ENCODE results near the gene DSCAML1. TPM values are rescaled to one million over a fixed set of nuclear protein-coding genes. Genes with fewer than 3 reads are reported as not detected.
"Not testable (repeated sequence)": the region's sequence is repeated elsewhere in the genome, so short reads cannot be mapped to it uniquely, and the experiment has no call there.

The DSCAML1 gene
- total and polyA plus RNA-seq, 2 donors, result 0.32 to 0.47 TPM

DNA sequence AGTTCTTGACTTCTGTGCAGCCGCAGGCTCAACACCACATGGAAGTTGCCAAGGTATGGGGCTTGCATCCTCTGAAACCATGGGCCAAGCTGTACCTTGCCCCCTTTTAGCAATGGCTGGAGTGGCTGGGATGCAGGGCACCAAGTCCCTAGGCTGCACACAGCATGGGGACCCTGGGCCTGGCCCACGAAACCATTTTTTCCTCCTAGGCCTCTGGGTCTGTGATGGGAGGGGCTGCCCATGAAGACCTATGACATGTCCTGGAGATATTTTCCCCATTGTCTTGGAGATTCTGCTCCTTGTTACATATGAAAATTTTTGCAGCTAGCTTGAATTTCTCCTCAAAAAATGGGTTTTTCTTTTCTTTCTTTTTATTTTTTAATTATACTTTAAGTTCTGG is 398.4 kb downstream of the DSCAML1 start:
- H3K27me3 ChIP-seq (ENCODE audit: control insufficient read depth in 2 of 2, insufficient read depth in 1 of 2, low read length in 1 of 2); H3K27ac ChIP-seq (ENCODE audit: low read depth in 1 of 2, low read length in 1 of 2); H3K4me1 ChIP-seq (ENCODE audit: control insufficient read depth in 2 of 2, insufficient read depth in 2 of 2, low read length in 2 of 2); DNase-seq (ENCODE audit: low read depth in 6 of 9, low spot score in 9 of 9); H3K4me3 ChIP-seq (ENCODE audit: low read length in 2 of 2); H3K9me3 ChIP-seq (ENCODE audit: control insufficient read depth in 2 of 2, insufficient read depth in 1 of 2, low read length in 1 of 2): not testable (repeated sequence)
- 99% methylated on average over 2 of the region's 2 CpGs for WGBS
- H3K36me3 ChIP-seq (ENCODE audit: control insufficient read depth in 2 of 2, insufficient read depth in 2 of 2, low read length in 1 of 2), result peaks cover 8 to 36% of the 10 kb centered on the region in 2 donors

DNA sequence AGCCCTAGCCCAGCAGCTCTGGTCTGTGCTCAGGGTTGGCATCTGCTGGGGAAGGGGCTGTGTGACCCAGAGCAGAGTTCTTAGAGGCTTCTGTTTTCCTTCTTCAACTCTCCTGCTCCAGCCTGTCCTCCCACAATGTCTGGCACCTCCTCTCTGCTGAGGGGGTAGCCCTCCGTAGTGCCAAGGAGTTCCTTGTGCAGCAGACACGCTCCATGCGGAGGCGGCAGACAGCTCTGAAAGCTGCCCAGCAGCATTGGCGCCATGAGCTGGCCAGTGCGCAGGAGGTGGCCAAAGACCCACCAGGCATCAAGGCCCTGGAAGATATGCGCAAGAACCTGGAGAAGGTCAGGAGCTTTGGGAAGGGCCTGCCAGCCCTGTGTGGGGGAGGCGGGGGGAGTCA is 400.0 kb downstream of the DSCAML1 start:
- no peak for DNase-seq (ENCODE audit: low read depth in 6 of 9, low spot score in 9 of 9)
- Histone ChIP-seq H3K36me3 (ENCODE audit: control insufficient read depth in 2 of 2, insufficient read depth in 2 of 2, low read length in 1 of 2) (peaks cover 14 to 53% of the 10 kb centered on the region in 2 donors), H3K9me3 (ENCODE audit: control insufficient read depth in 2 of 2, insufficient read depth in 1 of 2, low read length in 1 of 2) (peaks cover 0 to 7% of the 10 kb centered on the region in 2 donors), H3K27me3 (ENCODE audit: control insufficient read depth in 2 of 2, insufficient read depth in 1 of 2, low read length in 1 of 2) (no peaks in the 10 kb centered on the region), H3K27ac (ENCODE audit: low read depth in 1 of 2, low read length in 1 of 2) (no peak overlapping the region), H3K4me1 (ENCODE audit: control insufficient read depth in 2 of 2, insufficient read depth in 2 of 2, low read length in 2 of 2) (no peaks in the 10 kb centered on the region), H3K4me3 (ENCODE audit: low read length in 2 of 2) (no peak overlapping the region)
- WGBS, result 98% methylated on average over 8 of the region's 8 CpGs

GRCh38 chr11:117395476-117395875 is 401.5 kb downstream of the DSCAML1 start:
- Histone ChIP-seq H3K9me3 (ENCODE audit: control insufficient read depth in 2 of 2, insufficient read depth in 1 of 2, low read length in 1 of 2) (peaks cover 0 to 7% of the 10 kb centered on the region in 2 donors), H3K27ac (ENCODE audit: low read depth in 1 of 2, low read length in 1 of 2) (no peak overlapping the region), H3K4me3 (ENCODE audit: low read length in 2 of 2) (no peak overlapping the region), H3K27me3 (ENCODE audit: control insufficient read depth in 2 of 2, insufficient read depth in 1 of 2, low read length in 1 of 2) (no peaks in the 10 kb centered on the region), H3K4me1 (ENCODE audit: control insufficient read depth in 2 of 2, insufficient read depth in 2 of 2, low read length in 2 of 2) (no peaks in the 10 kb centered on the region), H3K36me3 (ENCODE audit: control insufficient read depth in 2 of 2, insufficient read depth in 2 of 2, low read length in 1 of 2) (peaks cover 22 to 68% of the 10 kb centered on the region in 2 donors)
- no peak for DNase-seq (ENCODE audit: low read depth in 6 of 9, low spot score in 9 of 9)
- WGBS, result 98% methylated on average over 4 of the region's 4 CpGs

GRCh38 chr11:117394221-117394925 is 402.6 kb downstream of the DSCAML1 start:
- peaks cover 0 to 7% of the 10 kb centered on the region in 2 donors for H3K9me3 ChIP-seq (ENCODE audit: control insufficient read depth in 2 of 2, insufficient read depth in 1 of 2, low read length in 1 of 2)
- DNase-seq (ENCODE audit: low read depth in 6 of 9, low spot score in 9 of 9), result no peak

GRCh38 chr11:117392979-117393378 is 404.0 kb downstream of the DSCAML1 start:
- peaks cover 22 to 61% of the 10 kb centered on the region in 2 donors for H3K36me3 ChIP-seq (ENCODE audit: control insufficient read depth in 2 of 2, insufficient read depth in 2 of 2, low read length in 1 of 2)
- no peaks in the 10 kb centered on the region for H3K4me1 ChIP-seq (ENCODE audit: control insufficient read depth in 2 of 2, insufficient read depth in 2 of 2, low read length in 2 of 2)
- 92% methylated on average over 8 of the region's 8 CpGs for WGBS
- DNase-seq (ENCODE audit: low read depth in 6 of 9, low spot score in 9 of 9), result no peak
- H3K27me3 ChIP-seq (ENCODE audit: control insufficient read depth in 2 of 2, insufficient read depth in 1 of 2, low read length in 1 of 2), result no peaks in the 10 kb centered on the region
- H3K27ac ChIP-seq (ENCODE audit: low read depth in 1 of 2, low read length in 1 of 2), result no peak overlapping the region
- no peak overlapping the region for H3K4me3 ChIP-seq (ENCODE audit: low read length in 2 of 2)
- no peaks in the 10 kb centered on the region for H3K9me3 ChIP-seq (ENCODE audit: control insufficient read depth in 2 of 2, insufficient read depth in 1 of 2, low read length in 1 of 2)

More at GRCh38 chr11:117394221-117394925, 402.6 kb downstream of the DSCAML1 start:
- H3K27me3 ChIP-seq (ENCODE audit: control insufficient read depth in 2 of 2, insufficient read depth in 1 of 2, low read length in 1 of 2), result no peaks in the 10 kb centered on the region
- WGBS, result 96% methylated on average over 14 of the region's 14 CpGs
- no peak overlapping the region for H3K27ac ChIP-seq (ENCODE audit: low read depth in 1 of 2, low read length in 1 of 2)
- no peaks in the 10 kb centered on the region for H3K4me1 ChIP-seq (ENCODE audit: control insufficient read depth in 2 of 2, insufficient read depth in 2 of 2, low read length in 2 of 2)
- H3K36me3 ChIP-seq (ENCODE audit: control insufficient read depth in 2 of 2, insufficient read depth in 2 of 2, low read length in 1 of 2), result peaks cover 22 to 70% of the 10 kb centered on the region in 2 donors
- no peak overlapping the region for H3K4me3 ChIP-seq (ENCODE audit: low read length in 2 of 2)

GRCh38 chr11:117392001-117392690 is 404.9 kb downstream of the DSCAML1 start:
- Histone ChIP-seq H3K4me3 (ENCODE audit: low read length in 2 of 2) (no peak overlapping the region), H3K27ac (ENCODE audit: low read depth in 1 of 2, low read length in 1 of 2) (no peak overlapping the region), H3K36me3 (ENCODE audit: control insufficient read depth in 2 of 2, insufficient read depth in 2 of 2, low read length in 1 of 2) (peaks cover 24 to 63% of the 10 kb centered on the region in 2 donors), H3K27me3 (ENCODE audit: control insufficient read depth in 2 of 2, insufficient read depth in 1 of 2, low read length in 1 of 2) (no peaks in the 10 kb centered on the region), H3K4me1 (ENCODE audit: control insufficient read depth in 2 of 2, insufficient read depth in 2 of 2, low read length in 2 of 2) (no peaks in the 10 kb centered on the region), H3K9me3 (ENCODE audit: control insufficient read depth in 2 of 2, insufficient read depth in 1 of 2, low read length in 1 of 2) (no peaks in the 10 kb centered on the region)
- no peak for DNase-seq (ENCODE audit: low read depth in 6 of 9, low spot score in 9 of 9)
- 94% methylated on average over 12 of the region's 12 CpGs for WGBS

DNA sequence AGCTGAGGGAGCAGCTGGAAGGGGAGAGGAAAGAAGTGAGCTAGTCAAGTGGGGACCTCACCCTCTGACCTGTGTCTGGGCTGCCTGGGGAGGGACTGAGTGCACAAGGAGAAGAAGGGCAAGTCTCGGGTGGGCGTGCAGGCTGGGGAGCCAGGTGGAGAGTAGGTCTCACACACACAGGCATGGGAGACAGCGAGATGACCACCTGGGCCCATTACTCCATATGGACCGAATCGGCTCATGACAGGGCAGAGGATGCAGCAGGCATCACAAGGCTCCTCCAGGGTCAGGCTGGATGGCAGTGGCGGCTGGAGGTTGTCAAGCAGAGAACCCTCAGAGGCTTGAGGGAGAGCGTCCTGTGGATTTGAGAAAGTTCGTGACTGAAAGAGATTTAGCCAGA is 405.8 kb downstream of the DSCAML1 start:
- peaks cover 20 to 62% of the 10 kb centered on the region in 2 donors for H3K36me3 ChIP-seq (ENCODE audit: control insufficient read depth in 2 of 2, insufficient read depth in 2 of 2, low read length in 1 of 2)
- no peaks in the 10 kb centered on the region for H3K4me1 ChIP-seq (ENCODE audit: control insufficient read depth in 2 of 2, insufficient read depth in 2 of 2, low read length in 2 of 2)
- no peaks in the 10 kb centered on the region for H3K9me3 ChIP-seq (ENCODE audit: control insufficient read depth in 2 of 2, insufficient read depth in 1 of 2, low read length in 1 of 2)
- 97% methylated on average over 8 of the region's 8 CpGs for whole genome bisulfite sequencing
- H3K4me3 ChIP-seq (ENCODE audit: low read length in 2 of 2), result no peak overlapping the region
- H3K27me3 ChIP-seq (ENCODE audit: control insufficient read depth in 2 of 2, insufficient read depth in 1 of 2, low read length in 1 of 2), result no peaks in the 10 kb centered on the region
- no peak overlapping the region for H3K27ac ChIP-seq (ENCODE audit: low read depth in 1 of 2, low read length in 1 of 2)
- no peak for DNase-seq (ENCODE audit: low read depth in 6 of 9, low spot score in 9 of 9)

GRCh38 chr11:117390743-117391142 is 406.3 kb downstream of the DSCAML1 start:
- peaks cover 19 to 61% of the 10 kb centered on the region in 2 donors for H3K36me3 ChIP-seq (ENCODE audit: control insufficient read depth in 2 of 2, insufficient read depth in 2 of 2, low read length in 1 of 2)
- no peaks in the 10 kb centered on the region for H3K4me1 ChIP-seq (ENCODE audit: control insufficient read depth in 2 of 2, insufficient read depth in 2 of 2, low read length in 2 of 2)
- H3K27ac ChIP-seq (ENCODE audit: low read depth in 1 of 2, low read length in 1 of 2), result no peak overlapping the region
- no peak overlapping the region for H3K4me3 ChIP-seq (ENCODE audit: low read length in 2 of 2)
- WGBS, result 96% methylated on average over 8 of the region's 8 CpGs
- no peaks in the 10 kb centered on the region for H3K9me3 ChIP-seq (ENCODE audit: control insufficient read depth in 2 of 2, insufficient read depth in 1 of 2, low read length in 1 of 2)
- no peak for DNase-seq (ENCODE audit: low read depth in 6 of 9, low spot score in 9 of 9)
- H3K27me3 ChIP-seq (ENCODE audit: control insufficient read depth in 2 of 2, insufficient read depth in 1 of 2, low read length in 1 of 2), result no peaks in the 10 kb centered on the region

GRCh38 chr11:117387992-117388755 is 408.8 kb downstream of the DSCAML1 start:
- H3K4me1 ChIP-seq (ENCODE audit: control insufficient read depth in 2 of 2, insufficient read depth in 2 of 2, low read length in 2 of 2), result no peaks in the 10 kb centered on the region
- no peaks in the 10 kb centered on the region for H3K9me3 ChIP-seq (ENCODE audit: control insufficient read depth in 2 of 2, insufficient read depth in 1 of 2, low read length in 1 of 2)
- H3K4me3 ChIP-seq (ENCODE audit: low read length in 2 of 2), result no peak overlapping the region
- no peaks in the 10 kb centered on the region for H3K27me3 ChIP-seq (ENCODE audit: control insufficient read depth in 2 of 2, insufficient read depth in 1 of 2, low read length in 1 of 2)
- peaks cover 19 to 53% of the 10 kb centered on the region in 2 donors for H3K36me3 ChIP-seq (ENCODE audit: control insufficient read depth in 2 of 2, insufficient read depth in 2 of 2, low read length in 1 of 2)
- no peak overlapping the region for H3K27ac ChIP-seq (ENCODE audit: low read depth in 1 of 2, low read length in 1 of 2)
- no peak for DNase-seq (ENCODE audit: low read depth in 6 of 9, low spot score in 9 of 9)
- WGBS, result over 99% methylated on average over 3 of the region's 3 CpGs

Data from thymus (tissue), 11 donors.